ENCODE results near the gene DGCR8.

The DGCR8 gene

DNA sequence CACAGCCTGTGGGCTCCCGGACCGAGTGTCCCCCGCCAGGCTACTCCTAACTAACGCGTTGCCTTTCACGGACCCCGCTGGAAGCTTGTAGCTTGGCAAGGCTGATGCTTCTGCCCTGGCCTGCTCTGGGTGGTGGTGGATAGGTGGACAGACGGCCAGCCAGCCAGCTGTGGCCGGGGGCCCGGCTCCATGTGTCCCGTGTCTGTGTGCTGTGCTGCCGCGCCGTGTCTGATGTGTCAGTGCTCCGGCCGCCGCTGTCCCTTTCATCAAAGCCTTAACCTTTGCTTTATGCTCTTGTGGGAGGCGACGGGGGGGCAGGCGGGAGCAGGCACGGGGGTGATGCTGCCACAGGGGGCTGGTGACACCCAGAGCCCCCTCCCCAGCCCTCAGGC lies 65.8 kb downstream of the DGCR8 start:
- H3K4me3 ChIP-seq (ENCODE audit: low read depth, low read length) = no peak overlapping the region
- TF ChIP-seq, protein P1, sequence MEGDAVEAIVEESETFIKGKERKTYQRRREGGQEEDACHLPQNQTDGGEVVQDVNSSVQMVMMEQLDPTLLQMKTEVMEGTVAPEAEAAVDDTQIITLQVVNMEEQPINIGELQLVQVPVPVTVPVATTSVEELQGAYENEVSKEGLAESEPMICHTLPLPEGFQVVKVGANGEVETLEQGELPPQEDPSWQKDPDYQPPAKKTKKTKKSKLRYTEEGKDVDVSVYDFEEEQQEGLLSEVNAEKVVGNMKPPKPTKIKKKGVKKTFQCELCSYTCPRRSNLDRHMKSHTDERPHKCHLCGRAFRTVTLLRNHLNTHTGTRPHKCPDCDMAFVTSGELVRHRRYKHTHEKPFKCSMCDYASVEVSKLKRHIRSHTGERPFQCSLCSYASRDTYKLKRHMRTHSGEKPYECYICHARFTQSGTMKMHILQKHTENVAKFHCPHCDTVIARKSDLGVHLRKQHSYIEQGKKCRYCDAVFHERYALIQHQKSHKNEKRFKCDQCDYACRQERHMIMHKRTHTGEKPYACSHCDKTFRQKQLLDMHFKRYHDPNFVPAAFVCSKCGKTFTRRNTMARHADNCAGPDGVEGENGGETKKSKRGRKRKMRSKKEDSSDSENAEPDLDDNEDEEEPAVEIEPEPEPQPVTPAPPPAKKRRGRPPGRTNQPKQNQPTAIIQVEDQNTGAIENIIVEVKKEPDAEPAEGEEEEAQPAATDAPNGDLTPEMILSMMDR (IDR thresholded peaks at IDR 0.05; ENCODE audit: low read depth, low read length) = no peak

DNA sequence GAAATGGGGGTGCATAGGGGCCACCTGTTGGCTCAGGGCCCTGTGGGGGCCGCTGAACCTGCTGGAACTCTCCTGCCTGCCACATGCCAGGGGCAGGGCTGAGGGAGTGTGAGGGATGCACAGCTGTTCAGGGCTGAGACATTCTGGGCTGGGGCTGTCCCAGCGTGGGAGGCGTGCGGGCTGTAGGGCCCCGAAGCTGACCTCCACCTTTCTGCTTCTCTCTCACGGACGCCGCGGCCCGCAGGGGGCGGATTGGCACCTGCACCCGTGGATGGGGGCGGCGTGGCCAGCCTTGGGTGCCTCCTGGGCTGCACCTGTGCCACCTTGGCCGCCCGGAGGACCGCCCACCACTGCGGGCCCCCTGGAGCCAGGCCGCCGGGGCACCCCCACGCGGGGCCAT lies 66.7 kb downstream of the DGCR8 start:
- H3K4me3 ChIP-seq (ENCODE audit: low read depth, low read length) = no peak overlapping the region
- TF ChIP-seq, protein P1 (IDR thresholded peaks at IDR 0.05; ENCODE audit: low read depth, low read length) = no peak

DNA sequence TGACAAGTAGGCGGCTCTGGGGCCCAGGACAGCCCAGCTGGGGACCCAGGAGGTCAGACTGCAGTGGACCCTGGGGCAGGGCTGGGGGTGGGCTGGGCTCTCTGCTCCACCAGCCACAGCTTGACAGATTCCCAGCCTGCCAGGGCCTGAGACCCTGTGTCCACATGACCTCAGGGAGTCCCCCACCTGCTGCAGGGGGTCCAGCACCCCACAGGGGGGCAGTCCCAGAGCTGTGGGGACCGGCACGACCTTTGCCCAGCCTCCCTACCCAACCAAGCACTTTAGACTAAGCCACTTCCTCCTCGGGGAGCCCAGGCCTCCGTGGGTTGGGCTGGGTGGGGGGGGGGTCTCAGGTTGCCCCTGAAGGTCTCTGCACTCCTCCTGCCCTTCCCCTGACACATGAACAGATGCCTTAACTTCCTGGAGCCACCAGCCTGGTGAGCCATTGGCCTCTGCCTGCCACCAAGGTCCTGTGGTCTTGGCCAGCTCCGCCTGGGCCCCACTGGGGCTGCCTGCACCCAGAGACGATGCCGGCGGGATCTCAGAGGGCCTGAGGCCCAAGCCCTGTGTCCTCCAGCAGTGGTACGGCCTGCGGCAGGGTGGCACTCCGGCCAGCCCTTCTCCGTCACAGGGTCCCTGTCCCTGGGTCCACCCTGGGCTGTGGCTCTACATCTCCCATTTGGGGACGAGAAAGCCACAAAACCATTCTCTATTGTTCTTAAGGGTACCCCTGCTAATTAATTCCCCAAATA lies 67.4 kb downstream of the DGCR8 start:
- TF ChIP-seq, protein P1 (IDR thresholded peaks at IDR 0.05; ENCODE audit: low read depth, low read length) = no peak
- no peak overlapping the region for H3K4me3 ChIP-seq (ENCODE audit: low read depth, low read length)

DNA sequence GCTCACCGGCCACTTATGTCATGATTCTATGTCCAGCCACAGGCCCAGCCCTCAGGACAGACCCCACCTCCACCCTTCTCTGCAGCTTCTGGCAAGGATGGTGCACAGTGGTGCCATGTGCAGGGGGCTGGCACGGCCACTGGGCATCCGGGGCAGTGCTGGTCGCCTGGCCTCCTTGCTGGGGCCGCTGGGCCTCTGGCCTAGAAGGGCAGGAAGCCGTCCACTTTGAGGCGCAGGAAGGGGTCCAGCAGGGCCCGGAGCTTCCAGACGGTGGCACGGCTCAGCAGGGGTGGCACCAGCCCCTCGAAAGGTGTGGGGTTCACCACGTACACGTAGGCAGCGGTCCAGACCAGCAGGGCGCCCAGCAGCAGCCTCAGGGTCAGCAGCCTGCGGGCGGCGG lies 68.4 kb downstream of the DGCR8 start:
- no peak overlapping the region for H3K4me3 ChIP-seq (ENCODE audit: low read depth, low read length)
- TF ChIP-seq, protein P1 (IDR thresholded peaks at IDR 0.05; ENCODE audit: low read depth, low read length) = no peak

DNA sequence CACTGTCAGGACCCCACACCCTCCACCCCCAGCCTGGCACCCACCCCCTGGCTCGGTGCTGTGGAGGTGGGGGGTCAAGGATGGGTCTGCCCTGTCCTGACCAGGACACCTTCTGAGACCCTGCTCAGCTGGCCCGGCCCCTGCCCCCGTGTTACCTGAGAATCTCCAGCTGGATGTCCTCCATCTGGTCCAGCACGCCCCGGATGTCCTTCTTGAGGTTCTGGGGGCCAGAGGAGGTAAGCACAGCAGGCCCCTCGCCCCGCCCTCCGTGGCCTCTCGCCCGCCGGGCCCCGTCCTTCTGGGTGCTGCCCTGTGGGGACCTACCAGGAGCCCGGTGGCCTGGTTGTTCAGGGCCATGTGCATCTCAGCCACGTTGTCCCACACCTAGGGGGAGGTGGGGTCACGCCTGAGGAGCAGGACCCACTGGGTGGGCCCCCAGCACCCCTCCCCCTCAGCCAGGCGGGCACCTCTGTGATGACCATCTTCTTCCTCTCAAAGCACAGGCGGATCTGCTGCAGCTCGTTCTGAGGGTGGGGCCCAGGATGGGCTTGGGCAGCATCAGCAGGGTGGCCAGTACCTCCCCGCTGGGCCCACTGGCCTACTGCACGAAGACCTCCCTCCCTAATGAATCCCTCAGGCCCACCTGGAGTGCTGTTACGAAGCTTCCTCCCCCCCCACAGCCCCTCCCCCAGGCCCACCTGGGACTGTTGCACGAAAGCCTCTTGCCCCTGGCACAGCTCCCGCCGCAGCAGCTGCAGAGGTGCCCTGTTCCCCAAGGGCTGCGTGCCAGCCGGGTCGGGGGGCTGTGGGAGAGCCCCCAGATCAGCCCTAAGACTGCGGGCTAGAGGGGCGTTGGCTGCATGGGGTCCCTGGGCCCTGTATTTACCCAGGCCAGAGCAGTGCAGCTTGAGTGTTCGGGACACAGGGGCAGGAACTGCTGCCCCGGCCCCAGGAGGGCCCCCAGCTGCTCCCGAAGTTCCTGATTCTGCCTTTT lies 69.5 kb downstream of the DGCR8 start:
- no peak overlapping the region for H3K4me3 ChIP-seq (ENCODE audit: low read depth, low read length)
- TF ChIP-seq, protein P1 (IDR thresholded peaks at IDR 0.05; ENCODE audit: low read depth, low read length) = no peak

DNA sequence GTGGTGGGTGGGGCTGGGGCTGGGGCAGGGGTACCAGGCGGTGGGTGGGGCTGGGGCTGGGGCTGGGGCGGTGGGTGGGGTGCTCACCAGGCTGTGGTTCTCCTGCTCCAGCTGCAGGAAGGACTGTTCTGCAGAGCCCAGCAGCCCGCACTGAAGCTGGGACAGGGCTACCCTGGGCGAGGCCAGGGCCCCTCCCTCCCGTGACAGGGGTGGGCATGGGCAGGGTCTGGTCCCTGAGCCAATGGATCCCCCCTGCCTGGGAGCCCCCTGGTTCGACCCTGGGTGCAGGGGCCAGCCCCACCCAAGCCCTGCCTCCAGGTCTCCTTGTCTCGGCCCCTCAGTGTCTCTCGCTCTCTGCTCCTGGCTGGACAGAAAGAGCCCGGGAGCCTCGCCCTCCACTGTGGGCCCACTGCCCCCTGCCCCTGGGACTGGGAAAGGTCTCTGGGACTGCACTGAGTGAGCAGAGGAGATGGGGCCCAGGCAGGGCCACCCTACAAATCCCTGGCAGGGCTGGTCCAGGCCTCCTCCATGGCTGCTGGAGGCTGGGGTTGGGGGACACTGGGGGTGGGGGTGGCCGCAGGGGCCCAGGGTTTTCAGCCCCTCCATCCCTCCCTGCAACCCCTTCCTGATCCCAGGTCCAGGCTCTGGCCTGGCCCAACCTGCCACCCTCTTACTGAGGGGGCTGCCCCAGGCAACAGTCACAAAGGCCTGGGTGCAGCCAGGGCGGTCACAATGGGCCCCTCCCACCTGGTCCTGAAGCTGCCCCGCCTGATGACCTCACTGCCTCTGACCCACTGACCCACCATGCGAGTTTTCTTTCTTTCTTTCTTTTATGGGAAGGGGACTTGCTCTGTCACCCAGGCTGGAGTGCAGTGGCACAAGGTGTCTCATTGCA lies 70.6 kb downstream of the DGCR8 start, which contains the start of gene CCDC188:
CCDC188 (minus strand) TSS at position 675 of the 895 bp plus-strand sequence; CDS start at position 606, 69 bp downstream.
- H3K4me3 ChIP-seq (ENCODE audit: low read depth, low read length) = no peak within 1 kb of the TSS
- TF ChIP-seq, protein P1 (IDR thresholded peaks at IDR 0.05; ENCODE audit: low read depth, low read length) = no peak

All from WI38 (cell line).